KBM-7 (cell line): Measurements from ENCODE around the gene FXR2.
A peak's percentile ranks its signal among the peaks of the same experiment; 100 is the strongest.
"Not testable (repeated sequence)": the region's sequence is repeated elsewhere in the genome, so short reads cannot be mapped to it uniquely, and the experiment has no call there.

Experiments
- DNase-seq: peaks from one replicate; pipeline ENCODE4 v3.0.0-alpha.2; 2015
- in situ Hi-C: fragments of 300-500 bp; cut with MboI; formaldehyde crosslinking; loops from 2 replicates; pipeline ENCODE4 v1.14.3; 2020; ENCODE audit warnings: low sequenced_read_pairs, low pct_unique_long_range_greater_than_20kb, mixed read lengths

The FXR2 gene

DNA sequence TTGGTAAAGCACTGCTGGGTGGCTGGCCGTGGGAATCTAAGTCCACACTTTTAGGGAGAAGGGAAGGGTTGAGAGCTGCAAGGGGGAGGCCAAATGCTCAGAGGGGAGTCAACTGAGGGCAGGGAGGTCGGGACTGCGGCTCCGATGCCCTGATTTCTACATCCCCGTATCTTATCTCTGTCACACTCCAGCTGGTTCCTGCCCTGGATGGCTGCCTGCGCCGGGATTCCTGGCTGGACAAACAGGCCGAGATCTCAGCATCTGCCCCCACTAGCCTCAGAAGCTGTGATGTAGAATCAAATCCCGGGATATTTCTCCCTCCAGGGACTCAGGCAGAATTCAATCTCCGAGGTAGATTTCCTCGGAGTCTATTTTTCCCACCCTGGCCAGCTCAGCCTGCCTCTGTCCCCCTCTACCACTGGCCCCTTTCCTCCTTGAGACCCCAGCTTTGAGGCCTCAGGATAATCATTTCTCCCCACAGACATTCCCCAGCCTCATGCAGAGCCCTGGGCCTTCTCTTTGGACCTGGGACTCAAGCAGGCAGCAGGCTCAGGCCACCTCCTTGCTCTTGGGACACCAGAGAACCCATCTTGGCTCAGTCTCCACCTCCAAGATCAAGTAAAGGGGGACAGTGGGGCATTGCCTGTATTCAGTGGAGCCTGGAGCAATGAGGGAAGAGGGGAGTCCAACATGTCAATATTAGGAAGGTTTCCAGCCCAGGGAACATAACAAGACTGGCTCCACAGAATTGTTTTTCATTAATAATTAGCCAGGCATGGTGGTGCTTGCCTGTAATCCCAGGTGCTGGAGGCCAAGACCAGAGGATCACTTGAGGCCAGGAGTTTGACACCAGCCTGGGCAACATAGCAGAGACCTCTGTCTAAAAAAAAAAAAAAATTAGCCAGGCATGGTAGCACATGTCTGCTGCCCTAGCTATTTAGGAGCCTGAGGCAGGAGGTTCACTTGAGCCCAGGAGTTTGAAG lies 17.0 kb upstream of the FXR2 start:
- in situ Hi-C loops = no loop called here
- DNase-seq = no peak

DNA sequence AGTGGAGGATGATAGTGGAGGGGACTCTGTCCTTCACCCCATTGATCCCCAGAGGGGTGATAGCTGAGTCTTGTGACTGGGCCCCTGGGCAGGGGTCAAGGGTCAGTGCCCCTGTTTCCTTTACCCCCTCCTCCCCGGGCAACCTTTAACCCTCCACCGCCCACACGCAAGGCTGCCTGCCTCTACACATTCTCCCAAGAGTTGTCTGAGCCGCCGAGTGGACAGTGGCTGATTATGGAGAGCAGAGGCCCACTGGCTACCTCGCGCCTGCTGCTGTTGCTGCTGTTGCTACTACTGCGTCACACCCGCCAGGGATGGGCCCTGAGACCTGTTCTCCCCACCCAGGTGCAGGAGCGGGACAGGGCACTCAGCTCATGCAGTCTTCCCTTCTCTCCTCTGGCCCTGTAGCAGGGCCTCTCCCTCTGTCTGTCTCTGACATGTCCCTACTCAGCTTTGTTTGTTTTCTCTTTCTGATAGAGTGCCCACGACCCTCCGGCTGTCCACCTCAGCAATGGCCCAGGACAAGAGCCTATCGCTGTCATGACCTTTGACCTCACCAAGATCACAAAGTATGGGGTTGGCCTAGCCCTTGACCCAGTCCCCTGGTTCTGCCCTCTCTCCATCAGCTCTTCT lies 15.4 kb upstream of the FXR2 start, which contains the start of gene SHBG:
Gene SHBG, plus strand, starts transcription at position 197 of the 633 bp plus-strand sequence. Its CDS starts 38 bp downstream, at position 235.
- in situ Hi-C loops = no loop called here
- DNase-seq = no peak

DNA sequence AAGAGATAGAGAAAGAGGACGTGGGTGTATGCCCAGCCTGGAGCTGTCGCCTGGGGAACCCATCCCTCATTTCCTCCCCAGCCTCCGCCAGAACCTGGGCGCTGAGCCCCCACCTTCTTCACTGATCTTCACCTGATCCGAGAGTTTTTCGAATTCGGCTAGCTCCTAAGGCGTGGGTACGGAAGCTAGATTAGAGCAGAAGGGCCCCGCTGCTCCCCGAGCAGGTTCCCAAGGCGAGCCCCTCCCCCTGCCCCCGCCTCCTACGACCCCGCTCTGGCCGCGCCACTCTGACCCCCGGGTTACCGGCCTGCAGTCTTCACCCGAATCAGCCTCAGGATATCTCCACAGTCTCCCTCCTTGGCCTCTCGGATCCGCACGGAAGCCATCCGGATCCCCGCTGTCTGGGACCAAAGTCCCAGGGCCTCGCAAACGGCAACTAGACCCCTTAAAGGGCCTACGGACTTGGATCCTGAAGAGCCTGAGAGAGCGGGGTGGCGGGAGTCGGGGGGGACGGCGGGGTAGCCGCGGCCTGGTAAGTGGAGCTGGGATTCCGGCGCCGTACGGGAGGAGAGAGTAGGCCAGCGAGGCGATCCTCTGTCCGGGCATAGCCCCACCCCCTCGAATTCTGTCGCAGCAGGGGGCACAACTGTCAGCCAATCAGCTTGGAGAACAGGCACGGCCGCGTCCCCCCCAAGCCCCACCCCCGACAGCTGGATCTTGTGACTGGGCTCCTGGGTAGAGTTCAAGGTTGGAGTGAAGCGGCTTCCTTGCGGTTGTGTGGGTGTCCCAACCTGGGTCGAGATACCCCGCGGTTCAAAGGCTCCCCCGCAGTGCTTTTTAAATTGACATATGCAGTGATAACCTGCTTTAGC lies 12.8 kb upstream of the FXR2 start, which contains the start of gene SAT2:
Gene SAT2, minus strand, starts transcription at position 572 of the 872 bp plus-strand sequence. Its CDS starts 186 bp downstream, at position 386.
- in situ Hi-C loops = no loop called here
- DNase-seq = peak; percentile 94

DNA sequence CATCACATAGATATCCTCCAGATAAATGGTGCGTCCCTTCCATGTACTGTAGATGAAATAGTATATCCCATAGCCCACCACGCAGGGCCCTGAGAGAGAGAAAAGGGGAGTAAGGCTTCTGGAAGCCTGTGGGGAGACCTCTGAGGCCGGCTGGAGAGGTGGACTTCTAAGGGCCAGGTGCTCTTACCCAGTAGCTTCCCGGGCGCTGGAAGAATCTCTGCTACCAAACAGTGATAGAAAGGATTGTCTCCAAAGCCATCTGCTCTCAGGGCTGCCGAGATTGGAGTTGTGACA lies 12.2 kb upstream of the FXR2 start:
- no peak for DNase-seq
- in situ Hi-C loops = no loop called here

DNA sequence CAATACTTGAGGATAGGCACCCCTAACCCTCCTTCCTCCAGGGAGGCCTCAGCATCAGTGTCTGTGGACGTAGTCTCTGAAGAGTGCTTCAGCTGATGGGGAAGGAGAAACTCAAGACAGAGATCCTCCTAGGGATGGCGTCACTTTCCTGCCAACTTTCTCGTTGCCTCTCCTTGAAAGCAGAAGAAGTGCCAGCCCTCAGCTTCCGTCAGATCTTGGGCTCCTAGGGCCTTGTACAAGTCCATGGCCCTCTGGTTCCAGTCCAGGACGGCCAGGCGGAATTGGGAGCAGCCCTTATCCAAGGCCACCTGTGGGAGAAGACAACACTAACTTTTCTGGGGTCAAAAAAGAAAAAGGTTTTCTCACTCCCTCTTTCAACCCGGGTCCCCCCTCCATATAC lies 11.6 kb upstream of the FXR2 start:
- DNase-seq = no peak
- in situ Hi-C loops = no loop called here

DNA sequence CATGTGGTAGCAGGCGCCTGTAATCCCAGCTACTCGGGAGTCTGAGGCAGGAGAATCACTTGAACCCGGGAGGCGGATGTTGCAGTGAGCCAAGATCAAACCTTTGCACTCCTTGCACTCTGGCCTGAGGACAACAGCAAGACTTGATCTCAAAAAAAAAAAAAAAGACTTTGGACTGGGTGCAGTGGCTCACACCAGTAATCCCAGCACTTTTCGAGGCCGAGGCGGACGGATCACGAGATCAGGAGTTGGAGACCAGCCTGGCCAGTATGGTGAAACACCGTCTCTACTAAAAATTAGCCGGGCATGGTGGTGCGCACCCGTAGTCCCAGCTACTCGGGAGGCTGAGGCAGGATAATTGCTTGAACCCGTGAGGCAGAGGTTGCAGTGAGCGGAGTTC lies 11.1 kb upstream of the FXR2 start:
- DNase-seq, in situ Hi-C loops: not testable (repeated sequence)

DNA sequence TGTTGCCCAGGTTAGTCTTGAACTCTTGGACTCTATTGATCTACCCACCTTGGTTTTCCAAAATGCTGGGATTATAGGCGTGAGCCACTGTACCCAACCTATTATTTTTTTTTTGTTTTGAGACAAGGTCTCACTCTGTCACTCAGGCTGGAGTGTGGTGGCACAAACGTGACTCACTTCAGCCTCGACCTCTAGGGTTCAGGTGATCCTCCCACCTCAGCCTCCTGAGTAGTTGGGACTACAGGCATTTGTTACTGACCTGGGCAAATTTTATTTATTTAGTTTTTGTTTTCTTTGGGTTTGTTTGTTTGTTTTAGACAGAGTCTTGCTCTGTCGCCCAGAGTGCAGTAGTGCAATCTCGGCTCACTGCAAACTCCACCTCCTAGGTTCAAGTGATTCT lies 9.0 kb upstream of the FXR2 start:
- in situ Hi-C loops = no loop called here
- DNase-seq = no peak

DNA sequence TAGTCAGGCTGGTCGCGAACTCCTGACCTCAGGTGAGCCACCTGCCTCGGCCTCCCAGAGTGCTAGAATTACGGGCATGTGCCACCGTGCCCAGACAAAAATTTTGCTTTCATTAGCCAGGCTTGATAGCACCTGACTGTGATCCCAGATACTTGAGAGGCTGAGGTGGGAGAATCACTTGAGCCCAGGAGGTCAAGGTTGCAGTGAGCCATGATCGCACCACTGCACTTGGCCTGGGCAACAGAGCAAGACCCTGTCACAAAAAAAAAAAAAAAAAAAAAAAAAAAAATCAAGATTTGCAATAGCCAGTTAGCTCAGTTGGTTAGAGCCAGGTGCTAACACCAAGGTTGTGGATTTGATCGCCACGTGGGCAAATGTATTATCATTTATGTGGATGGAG lies 6.1 kb upstream of the FXR2 start:
- DNase-seq = no peak
- in situ Hi-C loops = no loop called here

DNA sequence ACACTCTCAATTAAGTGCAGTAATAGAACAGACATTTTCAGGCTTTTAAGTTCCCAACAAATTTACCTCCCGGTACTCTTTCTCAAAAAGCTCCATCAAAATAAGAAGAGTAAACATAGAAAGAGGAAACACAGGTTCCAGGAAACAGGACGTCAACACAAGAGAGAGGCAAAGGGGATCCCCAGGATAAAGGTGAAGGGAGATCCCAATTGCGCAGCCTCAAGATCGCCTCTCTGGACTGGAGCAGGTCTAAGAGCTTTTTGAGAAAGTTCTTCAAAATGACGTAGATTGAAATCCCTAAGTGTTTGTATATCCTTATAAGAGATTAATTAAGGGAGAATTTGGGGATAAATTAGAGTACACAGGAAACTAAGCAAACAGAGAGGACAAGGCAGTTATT lies 3.9 kb upstream of the FXR2 start:
- in situ Hi-C loops = no loop called here

DNA sequence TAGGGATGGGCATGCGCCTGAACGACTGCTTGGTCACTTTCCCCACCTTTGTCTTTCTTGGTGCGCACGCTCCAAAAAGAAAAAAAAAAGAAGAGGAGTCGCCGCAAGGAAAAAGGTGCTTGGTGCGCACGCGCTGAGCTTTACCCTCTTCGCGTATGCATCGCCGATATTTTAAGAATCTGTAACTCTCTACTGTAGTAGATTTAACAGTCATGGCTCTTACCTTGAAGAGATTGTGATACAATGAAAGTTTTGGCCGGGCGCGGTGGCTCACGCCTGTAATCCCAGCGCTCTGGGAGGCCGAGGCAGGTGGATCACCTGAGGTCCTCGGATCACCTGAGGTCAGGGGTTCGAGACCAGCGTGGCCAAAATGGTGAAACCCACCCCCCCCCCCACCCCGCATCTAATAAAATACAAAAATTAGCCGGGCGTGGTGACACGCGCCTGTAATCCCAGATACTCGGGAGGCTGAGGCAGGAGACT lies 609 bp upstream of the FXR2 start:
- DNase-seq = no peak
- in situ Hi-C loops = no loop called here

More for the DNA sequence above, 3.9 kb upstream of the FXR2 start:
- no peak for DNase-seq

DNA sequence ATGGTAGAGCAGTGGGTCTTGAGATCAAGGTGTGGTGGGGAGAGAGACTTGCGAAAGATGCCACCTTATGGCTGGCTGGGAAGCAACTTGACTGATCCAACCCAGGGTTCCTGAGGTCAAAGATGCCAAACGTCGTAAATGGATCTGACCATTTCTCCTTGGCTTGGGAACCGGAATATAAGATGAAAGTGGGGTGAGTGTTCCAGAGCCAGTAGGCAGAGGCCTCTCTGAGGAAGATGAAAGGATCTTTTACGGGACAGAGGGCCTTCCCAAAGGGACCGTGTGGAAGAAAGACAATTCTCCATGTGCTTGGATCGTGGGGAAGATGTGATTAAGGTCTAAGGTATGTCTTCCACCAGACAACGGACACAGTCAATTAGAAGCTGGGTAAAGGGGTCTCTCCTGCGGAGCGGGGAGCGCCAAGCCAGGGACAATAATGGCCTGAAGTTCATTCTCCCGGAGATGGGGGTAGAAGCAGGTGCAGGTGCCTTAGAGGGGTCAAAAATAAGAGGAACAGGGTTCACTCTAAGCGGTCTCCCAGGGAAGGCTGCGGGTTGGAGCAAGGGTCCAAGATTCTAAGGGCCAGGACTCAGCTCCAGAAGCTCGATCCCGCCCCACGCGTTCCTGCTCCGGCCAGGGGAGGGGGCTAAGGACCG lies 800 bp downstream of the FXR2 start:
- peak; percentile 35 for DNase-seq
- in situ Hi-C loops = no loop called here

DNA sequence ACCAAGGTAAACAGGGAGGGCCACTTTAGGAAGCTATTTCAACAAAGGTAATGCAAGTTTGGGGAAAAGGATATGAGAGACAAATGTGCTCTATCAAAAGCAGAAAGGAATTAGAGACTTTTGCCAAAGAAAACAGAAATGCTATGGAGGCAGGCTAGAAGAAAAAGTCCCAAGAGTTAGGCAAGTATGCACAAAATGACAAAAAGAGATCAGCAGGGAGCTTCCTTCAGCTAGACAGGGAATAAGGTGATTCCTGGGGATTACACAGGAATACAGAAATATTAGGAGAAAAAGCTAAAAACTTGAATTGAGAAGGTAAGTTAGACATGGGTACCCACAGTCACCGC lies 2.4 kb downstream of the FXR2 start:
- in situ Hi-C loops = no loop called here
- DNase-seq = no peak

DNA sequence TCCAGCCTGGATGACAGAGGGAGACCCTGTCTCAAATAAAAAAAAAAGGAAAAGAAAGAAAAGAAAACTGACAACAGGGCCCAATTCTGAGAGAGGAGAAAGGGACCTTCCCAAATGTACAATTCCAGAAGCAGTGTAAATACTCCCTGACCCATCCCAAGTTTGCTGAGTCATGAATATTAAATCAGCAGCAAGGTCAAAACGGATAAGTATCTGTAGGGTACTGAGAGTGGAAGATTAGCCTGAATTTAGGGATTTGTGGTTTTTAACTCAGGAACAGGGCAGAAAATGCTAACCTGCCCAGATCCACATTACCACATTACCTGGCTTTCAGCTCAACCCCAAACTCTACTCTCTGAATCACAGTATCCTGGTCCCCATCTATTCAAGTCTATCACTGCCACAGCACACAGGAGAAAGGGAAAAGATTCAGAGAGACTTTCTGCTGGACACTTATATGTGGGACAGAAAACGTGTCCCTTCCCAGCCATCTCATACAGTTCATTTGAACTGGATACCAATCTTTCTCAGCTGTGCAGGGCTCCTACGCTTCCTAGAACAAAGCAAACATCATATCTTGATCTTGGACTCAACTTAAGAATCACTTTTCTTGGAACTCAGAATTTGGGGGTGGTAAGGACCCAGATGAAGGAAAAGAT lies 2.9 kb downstream of the FXR2 start:
- no peak for DNase-seq
- in situ Hi-C loops = no loop called here

DNA sequence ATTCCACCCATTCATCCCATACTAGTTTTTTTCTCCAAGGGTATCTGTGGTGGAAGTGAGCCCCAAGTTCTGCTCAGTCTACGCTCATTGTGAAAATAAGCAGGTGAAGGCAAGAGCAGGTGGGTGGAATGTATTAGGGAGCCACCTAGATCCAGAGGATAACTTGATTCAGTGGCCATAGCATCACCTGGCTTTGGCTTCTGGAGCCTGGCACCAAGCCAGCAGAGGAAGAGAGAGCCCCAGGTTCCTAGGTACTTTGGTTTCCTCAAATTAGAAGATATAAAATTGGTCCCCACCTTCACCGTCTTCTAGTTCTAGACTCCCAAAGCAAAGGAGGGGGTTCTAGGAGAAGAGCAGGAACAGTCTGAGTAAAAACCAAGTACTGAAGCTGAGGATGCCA lies 4.1 kb downstream of the FXR2 start:
- in situ Hi-C loops = no loop called here
- no peak for DNase-seq

DNA sequence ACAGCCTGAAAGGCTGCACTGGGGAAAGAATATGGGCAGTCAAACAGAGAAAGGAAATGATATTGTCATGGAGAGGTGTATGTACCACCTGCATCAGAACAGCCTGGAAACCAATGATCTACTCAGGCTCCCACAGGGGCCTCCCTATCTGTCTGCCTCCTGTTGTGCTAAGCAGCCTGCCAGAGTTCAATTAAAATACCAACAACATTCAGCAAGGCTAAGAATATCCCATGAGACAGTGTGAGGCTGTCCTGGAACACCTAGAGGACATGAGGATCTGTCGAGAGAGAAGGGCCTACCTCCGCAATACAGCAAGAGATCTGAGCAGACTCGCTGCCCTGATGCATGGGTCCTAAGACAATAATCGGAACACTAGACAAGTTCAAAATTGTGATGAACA lies 8.4 kb downstream of the FXR2 start:
- DNase-seq = no peak
- in situ Hi-C loops = no loop called here

DNA sequence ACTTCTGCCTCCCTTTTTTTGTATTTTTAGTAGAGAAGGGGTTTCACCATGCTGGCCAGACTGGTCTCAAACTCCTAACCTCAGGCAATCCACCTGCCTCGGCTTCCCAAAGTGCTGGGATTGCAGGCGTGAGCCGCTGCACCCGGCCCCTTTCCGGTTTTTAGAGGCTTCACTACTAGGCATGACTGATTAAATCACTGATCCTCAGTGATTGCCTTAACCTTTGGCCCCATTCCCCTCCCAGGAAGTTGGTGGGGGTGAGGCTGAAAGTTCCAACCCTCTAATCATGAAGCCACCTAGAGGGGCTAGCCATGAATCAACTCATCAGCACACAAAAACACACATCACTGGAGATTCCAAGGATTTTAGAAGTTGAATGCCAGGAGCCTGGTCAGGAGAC lies 17.1 kb downstream of the FXR2 start:
- in situ Hi-C loops, DNase-seq: not testable (repeated sequence)

DNA sequence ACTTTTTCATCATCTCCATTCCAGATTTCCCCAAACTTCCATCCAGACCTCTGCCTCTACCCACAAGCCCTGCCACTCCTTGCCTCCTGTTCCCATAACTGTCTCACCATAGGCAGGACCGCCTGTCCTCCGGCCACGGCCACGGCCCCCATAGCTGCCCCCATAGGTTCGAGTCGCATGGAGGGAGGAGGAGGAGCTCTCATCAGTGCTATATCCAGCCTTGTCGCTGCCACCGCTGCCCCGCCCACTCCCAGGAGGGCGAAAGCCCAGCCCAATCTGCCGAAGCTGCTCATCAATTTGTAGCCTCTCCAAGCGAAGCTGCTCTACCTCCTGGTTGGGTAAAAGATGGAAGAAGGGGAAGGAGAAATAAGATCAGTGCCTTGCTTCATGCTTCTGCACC lies 21.4 kb downstream of the FXR2 start:
- in situ Hi-C loops = no loop called here
- DNase-seq = no peak

DNA sequence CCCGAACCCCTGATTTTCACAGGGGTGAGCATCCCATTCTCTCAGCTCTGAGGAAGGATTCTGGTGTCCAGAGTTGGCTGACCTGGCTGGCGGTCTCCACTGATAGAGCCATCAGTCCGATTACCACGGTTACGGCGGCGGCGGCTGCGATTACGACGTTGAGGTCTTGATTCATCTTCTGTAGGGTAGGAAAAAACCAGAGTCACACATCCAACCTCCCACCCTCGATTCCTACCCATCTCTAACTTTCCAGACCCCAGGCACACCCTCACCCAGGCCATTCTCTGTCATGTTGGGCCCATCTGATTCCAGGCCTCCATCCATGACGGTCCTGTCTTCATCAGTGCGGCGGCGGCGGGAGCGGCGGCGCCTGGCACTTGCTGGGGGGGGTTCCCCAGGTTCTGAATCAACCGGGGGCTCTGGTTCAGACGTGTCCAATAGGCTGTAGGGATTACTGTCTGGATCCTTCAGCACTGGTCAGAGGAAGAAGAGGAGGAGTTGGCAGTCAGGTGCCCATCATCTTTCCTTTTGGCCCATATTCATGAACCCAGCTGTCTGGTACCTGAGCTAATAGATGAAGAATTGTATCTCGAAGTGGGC lies 22.2 kb downstream of the FXR2 start:
- no peak for DNase-seq
- in situ Hi-C loops = no loop called here
